ENCODE measurements around the gene MTA1. TPM values are rescaled to one million over a fixed set of nuclear protein-coding genes. Genes with fewer than 3 reads are reported as not detected.

The MTA1 gene
- total RNA-seq, 2 donors from 2014 or later, result 77.2 to 84.1 TPM

- H3K4me1 ChIP-seq (ENCODE audit: control insufficient read depth in 1 of 2, low read depth in 2 of 2), result peaks cover 19 to 38% of the 10 kb centered on the region in 2 donors
- H3K36me3 ChIP-seq, result no peaks in the 10 kb centered on the region
- H3K27me3 ChIP-seq (replicated peaks; ENCODE audit: insufficient read depth), result peaks cover 5% of the 10 kb centered on the region
- no peak for DNase-seq (ENCODE audit: low spot score)
- no peak for TF ChIP-seq CTCF (IDR thresholded peaks at IDR 0.05)
- H3K4me3 ChIP-seq, result peak overlapping the region; percentile 78
- no peaks in the 10 kb centered on the region for H3K9me3 ChIP-seq
- no peak for ATAC-seq (ENCODE audit: insufficient number of reproducible peaks, low FRiP score, low read depth)
- peak overlapping the region; percentile 11 to 58 for H3K27ac ChIP-seq
These were observed 3.9 kb upstream of the MTA1 start for GRCh38 chr14:105415481-105416428.

- TF ChIP-seq CTCF (IDR thresholded peaks at IDR 0.05), result no peak
- no peak for DNase-seq (ENCODE audit: low spot score)
- peaks cover 24 to 40% of the 10 kb centered on the region in 2 donors for H3K4me1 ChIP-seq (ENCODE audit: control insufficient read depth in 1 of 2, low read depth in 2 of 2)
- H3K36me3 ChIP-seq, result no peaks in the 10 kb centered on the region
- H3K27ac ChIP-seq, result no peak overlapping the region
- H3K9me3 ChIP-seq, result no peaks in the 10 kb centered on the region
- ATAC-seq (ENCODE audit: insufficient number of reproducible peaks, low FRiP score, low read depth), result no peak
- H3K4me3 ChIP-seq, result no peak overlapping the region
- H3K27me3 ChIP-seq (replicated peaks; ENCODE audit: insufficient read depth), result peaks cover 5% of the 10 kb centered on the region
These were observed 3.0 kb upstream of the MTA1 start for GRCh38 chr14:105416671-105417070.

DNA sequence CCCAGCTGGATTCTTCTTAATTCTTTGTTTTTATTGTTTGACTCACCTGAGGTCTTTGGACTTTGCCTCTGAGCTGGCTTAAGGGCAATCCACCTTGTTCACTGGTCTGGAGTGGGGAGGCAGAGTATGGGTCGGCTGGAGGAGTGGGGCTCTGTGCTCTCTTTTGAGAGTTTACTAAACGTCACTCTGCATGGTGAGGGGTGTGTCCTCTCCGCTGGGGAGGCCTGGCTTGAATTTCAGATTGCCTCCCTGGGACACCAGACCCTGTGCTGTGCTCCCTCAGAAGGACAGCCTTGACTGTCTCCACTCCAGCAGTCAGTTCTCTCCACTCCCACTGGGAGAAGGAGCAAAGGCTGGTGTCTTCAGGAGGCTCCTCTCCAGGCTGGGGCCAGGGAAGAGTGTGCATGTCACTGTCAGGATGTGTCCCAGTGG, 1.9 kb upstream of the MTA1 start:
- DNase-seq (ENCODE audit: low spot score) (no peak), ATAC-seq (ENCODE audit: insufficient number of reproducible peaks, low FRiP score, low read depth) (no peak)
- no peak for TF ChIP-seq CTCF (IDR thresholded peaks at IDR 0.05)
- Histone ChIP-seq H3K9me3 (no peaks in the 10 kb centered on the region), H3K4me3 (no peak overlapping the region), H3K4me1 (ENCODE audit: control insufficient read depth in 1 of 2, low read depth in 2 of 2) (peaks cover 32 to 49% of the 10 kb centered on the region in 2 donors), H3K27me3 (replicated peaks; ENCODE audit: insufficient read depth) (no peaks in the 10 kb centered on the region), H3K27ac (no peak overlapping the region), H3K36me3 (no peaks in the 10 kb centered on the region)

DNA sequence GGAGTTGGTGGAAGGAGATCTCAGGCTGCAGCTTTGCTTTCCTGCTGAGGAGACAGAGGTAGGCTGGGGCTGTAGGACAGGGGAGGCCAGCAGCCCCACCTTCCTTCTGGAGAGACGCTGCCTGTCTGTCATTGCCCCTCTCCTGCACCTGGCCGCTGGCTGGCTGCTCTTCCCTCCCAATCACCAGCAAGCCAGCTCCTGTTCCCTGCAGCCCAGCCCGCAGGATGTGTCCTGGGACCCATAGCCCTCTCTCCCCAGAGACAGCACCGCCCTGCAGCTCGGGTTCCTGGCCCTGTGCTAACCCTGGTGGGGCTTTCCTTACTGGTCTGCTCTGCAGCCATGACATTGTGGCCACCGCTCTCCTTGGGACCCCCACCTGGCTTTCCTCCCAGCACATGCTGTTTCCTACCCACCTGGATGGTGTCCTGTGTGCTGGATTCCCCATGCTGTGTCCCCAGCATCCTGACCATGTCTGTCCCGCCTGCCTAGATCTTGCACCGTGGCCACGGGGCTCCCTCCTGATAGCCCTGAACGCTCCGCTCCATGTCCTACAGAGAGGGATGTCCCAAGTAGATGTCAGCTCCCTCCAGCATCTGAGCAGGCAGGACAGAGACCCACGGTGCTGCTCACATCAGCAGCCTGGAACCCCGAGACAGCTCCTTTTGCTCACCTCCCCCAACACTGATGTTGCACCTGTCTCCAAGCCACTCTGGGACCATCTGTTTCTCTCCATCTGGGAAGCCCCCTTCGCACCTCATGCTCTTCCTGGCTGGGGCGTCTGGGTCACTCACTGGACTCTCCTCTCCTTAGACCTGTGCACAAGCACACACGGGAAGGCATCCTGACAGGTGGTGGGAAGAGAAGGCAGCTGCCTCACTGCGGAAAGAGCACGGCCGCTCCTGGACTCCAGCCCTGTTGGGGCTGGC, 1.1 kb upstream of the MTA1 start:
- no peak for DNase-seq (ENCODE audit: low spot score)
- H3K27ac ChIP-seq, result no peak overlapping the region
- H3K27me3 ChIP-seq (replicated peaks; ENCODE audit: insufficient read depth), result no peaks in the 10 kb centered on the region
- H3K4me3 ChIP-seq, result peak overlapping the region; percentile 70
- no peaks in the 10 kb centered on the region for H3K36me3 ChIP-seq
- no peaks in the 10 kb centered on the region for H3K9me3 ChIP-seq
- peaks cover 32 to 50% of the 10 kb centered on the region in 2 donors for H3K4me1 ChIP-seq (ENCODE audit: control insufficient read depth in 1 of 2, low read depth in 2 of 2)
- no peak for TF ChIP-seq CTCF (IDR thresholded peaks at IDR 0.05)
- no peak for ATAC-seq (ENCODE audit: insufficient number of reproducible peaks, low FRiP score, low read depth)
